ENCODE data around the gene HBG2.

- TF ChIP-seq, protein P1, sequence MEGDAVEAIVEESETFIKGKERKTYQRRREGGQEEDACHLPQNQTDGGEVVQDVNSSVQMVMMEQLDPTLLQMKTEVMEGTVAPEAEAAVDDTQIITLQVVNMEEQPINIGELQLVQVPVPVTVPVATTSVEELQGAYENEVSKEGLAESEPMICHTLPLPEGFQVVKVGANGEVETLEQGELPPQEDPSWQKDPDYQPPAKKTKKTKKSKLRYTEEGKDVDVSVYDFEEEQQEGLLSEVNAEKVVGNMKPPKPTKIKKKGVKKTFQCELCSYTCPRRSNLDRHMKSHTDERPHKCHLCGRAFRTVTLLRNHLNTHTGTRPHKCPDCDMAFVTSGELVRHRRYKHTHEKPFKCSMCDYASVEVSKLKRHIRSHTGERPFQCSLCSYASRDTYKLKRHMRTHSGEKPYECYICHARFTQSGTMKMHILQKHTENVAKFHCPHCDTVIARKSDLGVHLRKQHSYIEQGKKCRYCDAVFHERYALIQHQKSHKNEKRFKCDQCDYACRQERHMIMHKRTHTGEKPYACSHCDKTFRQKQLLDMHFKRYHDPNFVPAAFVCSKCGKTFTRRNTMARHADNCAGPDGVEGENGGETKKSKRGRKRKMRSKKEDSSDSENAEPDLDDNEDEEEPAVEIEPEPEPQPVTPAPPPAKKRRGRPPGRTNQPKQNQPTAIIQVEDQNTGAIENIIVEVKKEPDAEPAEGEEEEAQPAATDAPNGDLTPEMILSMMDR (IDR thresholded peaks at IDR 0.05 in 8 of 11, conservative IDR thresholded peaks at IDR 0.05 in 3 of 11): no peak
- TF ChIP-seq POLR2AphosphoS5 (IDR thresholded peaks at IDR 0.05): no peak
Measured at GRCh38 chr11:5231111-5231510, 23.5 kb downstream of the HBG2 start.

All from spleen (tissue), 7 donors.